HL-60 (cell line): Measurements from ENCODE around the gene CHD9.

Source experiments
- TF ChIP-seq, protein P1 (sequence below): IDR thresholded peaks from one replicate; pipeline ENCODE4 v1.5.1; 2011; ENCODE audit warnings: low read length, control low read depth, inconsistent platforms; ENCODE audit not compliant: insufficient read depth
- TF ChIP-seq, protein P2 (sequence below): IDR thresholded peaks from 2 replicates; pipeline ENCODE4 v1.6.1; 2012; ENCODE audit warnings: low read depth; ENCODE audit not compliant: insufficient replicate concordance

DNA sequence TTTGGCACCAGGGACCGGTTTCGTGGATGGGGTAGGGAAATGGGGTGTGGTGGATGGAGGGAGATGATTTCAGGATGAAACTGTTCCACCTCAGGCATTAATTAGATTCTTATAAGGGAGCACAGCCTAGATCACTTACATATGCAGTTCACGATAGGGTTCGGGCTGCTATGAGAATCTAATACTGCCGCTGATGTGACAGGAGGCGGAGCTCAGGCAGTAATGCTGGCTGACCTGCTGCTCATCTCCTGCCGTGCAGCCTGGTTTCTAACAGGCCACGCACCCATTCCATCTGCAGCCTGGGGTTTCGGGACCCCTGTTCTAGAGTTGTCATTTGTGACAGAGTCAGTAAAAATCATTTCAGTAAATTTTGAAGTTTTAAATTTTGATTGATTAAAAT is 99.7 kb downstream of the CHD9 start:
- TF ChIP-seq, protein P1, sequence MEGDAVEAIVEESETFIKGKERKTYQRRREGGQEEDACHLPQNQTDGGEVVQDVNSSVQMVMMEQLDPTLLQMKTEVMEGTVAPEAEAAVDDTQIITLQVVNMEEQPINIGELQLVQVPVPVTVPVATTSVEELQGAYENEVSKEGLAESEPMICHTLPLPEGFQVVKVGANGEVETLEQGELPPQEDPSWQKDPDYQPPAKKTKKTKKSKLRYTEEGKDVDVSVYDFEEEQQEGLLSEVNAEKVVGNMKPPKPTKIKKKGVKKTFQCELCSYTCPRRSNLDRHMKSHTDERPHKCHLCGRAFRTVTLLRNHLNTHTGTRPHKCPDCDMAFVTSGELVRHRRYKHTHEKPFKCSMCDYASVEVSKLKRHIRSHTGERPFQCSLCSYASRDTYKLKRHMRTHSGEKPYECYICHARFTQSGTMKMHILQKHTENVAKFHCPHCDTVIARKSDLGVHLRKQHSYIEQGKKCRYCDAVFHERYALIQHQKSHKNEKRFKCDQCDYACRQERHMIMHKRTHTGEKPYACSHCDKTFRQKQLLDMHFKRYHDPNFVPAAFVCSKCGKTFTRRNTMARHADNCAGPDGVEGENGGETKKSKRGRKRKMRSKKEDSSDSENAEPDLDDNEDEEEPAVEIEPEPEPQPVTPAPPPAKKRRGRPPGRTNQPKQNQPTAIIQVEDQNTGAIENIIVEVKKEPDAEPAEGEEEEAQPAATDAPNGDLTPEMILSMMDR, result no peak
- TF ChIP-seq, protein P2, sequence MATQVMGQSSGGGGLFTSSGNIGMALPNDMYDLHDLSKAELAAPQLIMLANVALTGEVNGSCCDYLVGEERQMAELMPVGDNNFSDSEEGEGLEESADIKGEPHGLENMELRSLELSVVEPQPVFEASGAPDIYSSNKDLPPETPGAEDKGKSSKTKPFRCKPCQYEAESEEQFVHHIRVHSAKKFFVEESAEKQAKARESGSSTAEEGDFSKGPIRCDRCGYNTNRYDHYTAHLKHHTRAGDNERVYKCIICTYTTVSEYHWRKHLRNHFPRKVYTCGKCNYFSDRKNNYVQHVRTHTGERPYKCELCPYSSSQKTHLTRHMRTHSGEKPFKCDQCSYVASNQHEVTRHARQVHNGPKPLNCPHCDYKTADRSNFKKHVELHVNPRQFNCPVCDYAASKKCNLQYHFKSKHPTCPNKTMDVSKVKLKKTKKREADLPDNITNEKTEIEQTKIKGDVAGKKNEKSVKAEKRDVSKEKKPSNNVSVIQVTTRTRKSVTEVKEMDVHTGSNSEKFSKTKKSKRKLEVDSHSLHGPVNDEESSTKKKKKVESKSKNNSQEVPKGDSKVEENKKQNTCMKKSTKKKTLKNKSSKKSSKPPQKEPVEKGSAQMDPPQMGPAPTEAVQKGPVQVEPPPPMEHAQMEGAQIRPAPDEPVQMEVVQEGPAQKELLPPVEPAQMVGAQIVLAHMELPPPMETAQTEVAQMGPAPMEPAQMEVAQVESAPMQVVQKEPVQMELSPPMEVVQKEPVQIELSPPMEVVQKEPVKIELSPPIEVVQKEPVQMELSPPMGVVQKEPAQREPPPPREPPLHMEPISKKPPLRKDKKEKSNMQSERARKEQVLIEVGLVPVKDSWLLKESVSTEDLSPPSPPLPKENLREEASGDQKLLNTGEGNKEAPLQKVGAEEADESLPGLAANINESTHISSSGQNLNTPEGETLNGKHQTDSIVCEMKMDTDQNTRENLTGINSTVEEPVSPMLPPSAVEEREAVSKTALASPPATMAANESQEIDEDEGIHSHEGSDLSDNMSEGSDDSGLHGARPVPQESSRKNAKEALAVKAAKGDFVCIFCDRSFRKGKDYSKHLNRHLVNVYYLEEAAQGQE, result no peak
